GM21515 (cell line): Measurements from ENCODE around the gene RCSD1.
"Not testable (repeated sequence)": the region's sequence is repeated elsewhere in the genome, so short reads cannot be mapped to it uniquely, and the experiment has no call there.

Experiments used
- ATAC-seq: cut with Tn5 transposase; IDR thresholded peaks from one replicate; pipeline ENCODE4 v1.9.1; 2021; ENCODE audit not compliant: unreplicated experiment

The RCSD1 gene

GRCh38 chr1:167710836-167711235 lies 80.8 kb downstream of the RCSD1 start:
- ATAC-seq, result no peak

GRCh38 chr1:167711797-167712196 lies 81.8 kb downstream of the RCSD1 start:
- no peak for ATAC-seq

- ATAC-seq, result no peak
Measured at GRCh38 chr1:167713330-167714081, 83.5 kb downstream of the RCSD1 start.

GRCh38 chr1:167714098-167714438 lies 84.0 kb downstream of the RCSD1 start:
- ATAC-seq, result peak; percentile 54

GRCh38 chr1:167714439-167715156 lies 84.6 kb downstream of the RCSD1 start:
- peak; percentile 49 for ATAC-seq

- ATAC-seq, result peak; percentile 45
Measured at GRCh38 chr1:167715157-167715999, 85.3 kb downstream of the RCSD1 start.

- no peak for ATAC-seq
Measured at GRCh38 chr1:167716000-167716271, 85.9 kb downstream of the RCSD1 start.

GRCh38 chr1:167717351-167717750 lies 87.3 kb downstream of the RCSD1 start:
- no peak for ATAC-seq

- ATAC-seq, result no peak
Measured at GRCh38 chr1:167718914-167719691, 89.1 kb downstream of the RCSD1 start.

- ATAC-seq, result not testable (repeated sequence)
Measured at GRCh38 chr1:167719715-167720421, 89.8 kb downstream of the RCSD1 start.

GRCh38 chr1:167720965-167721616 lies 91.1 kb downstream of the RCSD1 start:
- no peak for ATAC-seq

- peak; percentile 88 for ATAC-seq
Measured at GRCh38 chr1:167721617-167722151, 91.7 kb downstream of the RCSD1 start, which contains the start of gene MPZL1. MPZL1 (plus strand) TSS chr1:167721982; CDS start chr1:167722152, 170 bp downstream.

- ATAC-seq, result peak; percentile 24
Measured at GRCh38 chr1:167722152-167722869, 92.3 kb downstream of the RCSD1 start.

- no peak for ATAC-seq
Measured at GRCh38 chr1:167722870-167723251, 92.8 kb downstream of the RCSD1 start.

- ATAC-seq, result no peak
Measured at GRCh38 chr1:167723707-167724323, 93.8 kb downstream of the RCSD1 start.

GRCh38 chr1:167726008-167726407 lies 96.0 kb downstream of the RCSD1 start:
- no peak for ATAC-seq

GRCh38 chr1:167728818-167729410 lies 98.9 kb downstream of the RCSD1 start:
- ATAC-seq, result no peak

- ATAC-seq, result no peak
Measured at GRCh38 chr1:167734227-167734626, 104.2 kb downstream of the RCSD1 start.
